ENCODE results near the gene ASRGL1. TPM values are rescaled to one million over a fixed set of nuclear protein-coding genes. Genes with fewer than 3 reads are reported as not detected.
"Not testable (repeated sequence)": the region's sequence is repeated elsewhere in the genome, so short reads cannot be mapped to it uniquely, and the experiment has no call there.

Gene ASRGL1
- total RNA-seq, 3 donors from 2014 or later: 6.7 to 22.0 (median 16.4) TPM

DNA sequence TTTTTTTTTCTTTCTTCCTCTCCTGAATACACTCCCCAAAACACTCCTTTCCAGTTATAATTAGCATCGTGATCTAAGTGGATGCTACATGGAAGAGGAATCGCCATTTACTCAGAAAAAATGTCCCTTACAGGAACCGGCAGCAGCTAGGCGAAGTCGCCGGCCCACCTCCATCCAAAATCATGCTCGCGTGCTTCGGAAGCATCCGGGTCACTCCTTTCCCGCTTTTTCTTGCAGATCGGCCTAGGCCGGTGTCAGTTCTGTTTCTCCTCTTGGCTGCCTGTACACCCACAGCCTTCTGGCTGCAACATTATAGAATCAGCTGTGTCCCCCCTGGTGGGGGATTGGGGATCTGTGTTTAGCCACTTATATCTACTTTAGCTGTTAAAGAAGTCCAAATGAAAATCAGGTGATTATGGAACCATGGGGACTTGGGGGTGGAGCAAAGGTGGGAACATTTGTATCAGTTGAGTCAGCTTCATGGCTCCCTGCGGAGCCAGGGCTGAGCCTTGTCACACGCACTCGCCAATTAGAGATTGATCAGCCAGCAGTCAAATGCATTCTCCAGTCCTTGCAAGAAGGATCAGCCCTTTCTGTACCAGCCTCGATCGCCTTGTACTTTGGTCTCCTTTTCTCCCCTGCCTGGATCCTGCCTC lies 36.3 kb downstream of the ASRGL1 start:
- Histone ChIP-seq H3K27ac (no peak overlapping the region), H3K9me3 (no peaks in the 10 kb centered on the region), H3K36me3 (no peaks in the 10 kb centered on the region), H3K27me3 (no peaks in the 10 kb centered on the region), H3K4me1 (no peaks in the 10 kb centered on the region), H3K4me3 (no peak overlapping the region)
- intact Hi-C loops (cut with DNase I; ENCODE audit: low total_unique reads): no loop called here
- no peak for DNase-seq (ENCODE audit: low spot score in 2 of 2)
- TF ChIP-seq, protein P1, sequence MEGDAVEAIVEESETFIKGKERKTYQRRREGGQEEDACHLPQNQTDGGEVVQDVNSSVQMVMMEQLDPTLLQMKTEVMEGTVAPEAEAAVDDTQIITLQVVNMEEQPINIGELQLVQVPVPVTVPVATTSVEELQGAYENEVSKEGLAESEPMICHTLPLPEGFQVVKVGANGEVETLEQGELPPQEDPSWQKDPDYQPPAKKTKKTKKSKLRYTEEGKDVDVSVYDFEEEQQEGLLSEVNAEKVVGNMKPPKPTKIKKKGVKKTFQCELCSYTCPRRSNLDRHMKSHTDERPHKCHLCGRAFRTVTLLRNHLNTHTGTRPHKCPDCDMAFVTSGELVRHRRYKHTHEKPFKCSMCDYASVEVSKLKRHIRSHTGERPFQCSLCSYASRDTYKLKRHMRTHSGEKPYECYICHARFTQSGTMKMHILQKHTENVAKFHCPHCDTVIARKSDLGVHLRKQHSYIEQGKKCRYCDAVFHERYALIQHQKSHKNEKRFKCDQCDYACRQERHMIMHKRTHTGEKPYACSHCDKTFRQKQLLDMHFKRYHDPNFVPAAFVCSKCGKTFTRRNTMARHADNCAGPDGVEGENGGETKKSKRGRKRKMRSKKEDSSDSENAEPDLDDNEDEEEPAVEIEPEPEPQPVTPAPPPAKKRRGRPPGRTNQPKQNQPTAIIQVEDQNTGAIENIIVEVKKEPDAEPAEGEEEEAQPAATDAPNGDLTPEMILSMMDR (IDR thresholded peaks at IDR 0.05): no peak
- no peak for TF ChIP-seq POLR2A (IDR thresholded peaks at IDR 0.05)
- no peak for TF ChIP-seq POLR2AphosphoS5 (IDR thresholded peaks at IDR 0.05)

DNA sequence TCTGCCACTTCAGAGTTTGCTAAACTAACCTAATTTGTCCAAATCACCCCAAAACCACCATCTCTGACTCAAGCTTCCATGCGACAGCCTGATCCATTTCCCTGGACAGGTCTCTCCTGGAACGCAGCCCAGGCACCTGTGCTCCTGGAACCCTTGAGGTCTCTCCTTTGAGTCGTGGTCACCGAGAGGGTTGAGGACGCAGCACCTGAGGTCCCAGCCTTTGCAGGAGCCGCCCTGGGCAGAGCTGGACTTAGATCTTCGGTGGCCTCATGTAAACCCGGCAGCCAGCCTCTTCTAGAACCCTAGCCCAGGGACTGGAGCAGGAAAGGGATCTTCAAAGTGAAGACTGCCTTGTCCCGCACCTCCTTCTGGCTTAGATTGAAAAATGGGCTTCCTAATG lies 37.6 kb downstream of the ASRGL1 start:
- Histone ChIP-seq H3K4me3 (no peak overlapping the region), H3K9me3 (no peaks in the 10 kb centered on the region), H3K27ac (no peak overlapping the region), H3K4me1 (no peaks in the 10 kb centered on the region), H3K36me3 (no peaks in the 10 kb centered on the region), H3K27me3 (no peaks in the 10 kb centered on the region)
- DNase-seq (ENCODE audit: low spot score in 2 of 2): no peak
- intact Hi-C loops (cut with DNase I; ENCODE audit: low total_unique reads): no loop called here
- TF ChIP-seq, protein P1 (IDR thresholded peaks at IDR 0.05): no peak
- TF ChIP-seq POLR2A (IDR thresholded peaks at IDR 0.05): no peak
- no peak for TF ChIP-seq POLR2AphosphoS5 (IDR thresholded peaks at IDR 0.05)

DNA sequence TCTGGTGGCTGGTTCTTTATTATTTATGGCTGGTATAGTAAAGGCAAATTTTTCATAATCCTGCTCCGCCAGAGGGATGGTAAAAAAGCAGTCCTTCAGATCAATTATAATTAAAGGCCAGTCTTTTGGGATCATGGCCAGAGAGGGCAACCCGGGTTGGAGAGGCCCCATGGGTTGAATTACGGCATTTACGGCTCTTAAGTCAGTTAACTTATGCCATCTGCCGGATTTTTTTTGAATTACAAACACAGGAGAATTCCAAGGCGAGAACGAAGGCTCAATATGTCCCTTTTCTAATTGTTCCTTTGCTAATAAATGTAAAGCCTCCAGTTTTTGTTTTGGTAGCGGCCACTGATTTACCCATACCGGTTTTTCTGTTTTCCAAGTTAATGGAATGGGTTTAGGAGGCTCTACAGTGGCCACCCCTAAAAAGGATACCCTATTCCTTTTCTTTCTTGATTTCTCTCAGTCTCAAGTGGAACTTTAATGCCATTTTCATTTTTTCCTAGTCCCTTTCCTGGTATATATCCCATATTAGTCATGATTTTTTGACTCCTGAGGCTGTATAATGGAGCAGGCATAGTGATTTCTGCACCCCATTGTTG lies 41.3 kb downstream of the ASRGL1 start:
- H3K27ac ChIP-seq: peak overlapping the region in 1 of 2 donors; percentile 17
- H3K36me3 ChIP-seq; H3K4me3 ChIP-seq; intact Hi-C loops (cut with DNase I; ENCODE audit: low total_unique reads); H3K4me1 ChIP-seq; H3K9me3 ChIP-seq; H3K27me3 ChIP-seq; DNase-seq (ENCODE audit: low spot score in 2 of 2): not testable (repeated sequence)
- TF ChIP-seq, protein P1 (IDR thresholded peaks at IDR 0.05): peak in 2 of 3 donors; percentile 33 to 34

DNA sequence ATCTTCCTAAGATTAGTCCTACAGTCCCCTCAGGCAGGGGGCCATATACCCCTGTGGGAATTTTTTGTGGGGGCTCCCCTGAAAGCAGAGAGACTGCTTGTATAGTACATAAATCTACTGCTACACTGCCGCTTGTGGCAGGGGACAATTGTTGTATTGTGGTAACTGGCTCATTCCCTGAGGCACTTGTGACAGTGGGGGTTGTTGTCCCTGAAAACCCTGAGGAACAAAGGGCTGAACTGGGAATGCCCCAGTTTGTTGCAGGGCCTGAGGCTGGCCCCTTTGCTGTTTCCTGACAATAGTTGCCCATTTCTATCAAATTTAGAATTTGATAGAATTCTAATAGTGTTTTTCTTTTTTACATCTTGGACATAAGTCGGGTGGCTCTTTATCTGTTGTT lies 42.3 kb downstream of the ASRGL1 start:
- H3K9me3 ChIP-seq; H3K4me3 ChIP-seq; H3K27me3 ChIP-seq; intact Hi-C loops (cut with DNase I; ENCODE audit: low total_unique reads); H3K27ac ChIP-seq; DNase-seq (ENCODE audit: low spot score in 2 of 2); H3K4me1 ChIP-seq; H3K36me3 ChIP-seq: not testable (repeated sequence)

DNA sequence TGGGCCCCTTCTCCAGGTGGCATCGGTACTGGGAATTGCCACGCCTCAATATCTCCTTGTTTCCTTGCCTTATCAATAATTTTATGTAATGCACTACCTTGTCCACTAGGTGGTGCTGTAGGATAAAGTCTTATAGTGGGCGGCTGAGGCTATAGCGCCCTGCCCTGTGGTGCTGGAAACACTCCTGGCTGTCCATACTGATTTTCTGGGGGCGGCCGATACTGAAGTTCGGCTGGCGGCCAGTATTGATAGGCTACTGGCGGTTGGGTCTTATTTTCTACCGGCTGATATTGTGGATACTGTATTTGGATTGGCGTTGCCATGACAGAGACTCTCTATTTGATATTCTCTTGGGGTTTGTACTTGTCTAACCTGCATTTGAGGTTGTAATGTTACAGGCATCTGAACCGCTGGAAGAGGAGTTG lies 43.6 kb downstream of the ASRGL1 start:
- intact Hi-C loops (cut with DNase I; ENCODE audit: low total_unique reads): not testable (repeated sequence)
- H3K4me3 ChIP-seq: peak overlapping the region in 1 of 3 donors; percentile 23
- TF ChIP-seq, protein P1 (IDR thresholded peaks at IDR 0.05): peak; percentile 74 to 89 (median 87)

More for the DNA sequence above, 43.6 kb downstream of the ASRGL1 start:
- H3K27ac ChIP-seq; H3K9me3 ChIP-seq; DNase-seq (ENCODE audit: low spot score in 2 of 2); H3K27me3 ChIP-seq; H3K4me1 ChIP-seq; H3K36me3 ChIP-seq: not testable (repeated sequence)

Data from breast epithelium (tissue), 4 donors.